Stimulated activated CD8-positive, alpha-beta memory T cell treated with anti-CD3 and anti-CD28 coated beads, Interleukin-7, amount 100 ng/mL, for 4 hours (primary cell): ENCODE measurements around the gene PCK1.

ENCODE experiments used
- DNase-seq, 2 donors: peaks; one replicate each; pipeline ENCODE4 v3.0.0-alpha.2; 2020; ENCODE audit warnings: low read depth in 2 of 2

Gene PCK1

GRCh38 chr20:57603120-57603519 lies 42.2 kb downstream of the PCK1 start:
- no peak for DNase-seq

GRCh38 chr20:57605045-57605444 lies 44.1 kb downstream of the PCK1 start:
- DNase-seq: no peak

GRCh38 chr20:57605878-57606277 lies 45.0 kb downstream of the PCK1 start:
- no peak for DNase-seq

GRCh38 chr20:57608516-57608915 lies 47.6 kb downstream of the PCK1 start:
- no peak for DNase-seq

- DNase-seq: no peak
These were observed 48.4 kb downstream of the PCK1 start for GRCh38 chr20:57609086-57609841.

- no peak for DNase-seq
These were observed 48.9 kb downstream of the PCK1 start for GRCh38 chr20:57609842-57610167.

GRCh38 chr20:57610261-57610952 lies 49.5 kb downstream of the PCK1 start:
- no peak for DNase-seq

GRCh38 chr20:57611586-57612311 lies 50.8 kb downstream of the PCK1 start:
- no peak for DNase-seq

- no peak for DNase-seq
These were observed 51.5 kb downstream of the PCK1 start for GRCh38 chr20:57612436-57612835.

GRCh38 chr20:57612916-57613315 lies 52.0 kb downstream of the PCK1 start:
- no peak for DNase-seq

GRCh38 chr20:57613481-57613921 lies 52.6 kb downstream of the PCK1 start:
- DNase-seq: no peak

- DNase-seq: no peak
These were observed 53.9 kb downstream of the PCK1 start for GRCh38 chr20:57614490-57615444.

- DNase-seq: no peak
These were observed 54.5 kb downstream of the PCK1 start for GRCh38 chr20:57615445-57615811.

- DNase-seq: no peak
These were observed 55.4 kb downstream of the PCK1 start for GRCh38 chr20:57616143-57616951.

- DNase-seq: no peak
These were observed 56.3 kb downstream of the PCK1 start for GRCh38 chr20:57617079-57617795.
